Right renal cortex interstitium (tissue), 3 donors: ENCODE results near the gene PCDHB16. TPM values are rescaled to one million over a fixed set of nuclear protein-coding genes. Genes with fewer than 3 reads are reported as not detected.
"Not testable (repeated sequence)": the region's sequence is repeated elsewhere in the genome, so short reads cannot be mapped to it uniquely, and the experiment has no call there.

Experiments used
- DNase-seq, 3 donors: peaks; one replicate each; pipeline ENCODE4 v3.0.0-alpha.2; 2013; ENCODE audit warnings: low read depth in 3 of 3, low spot score in 2 of 3
- polyA plus RNA-seq, 3 donors: library from polyadenylated mRNA; unstranded; fragments of 120-200 nt; gene quantifications; one replicate each; pipeline ENCODE4 v1.2.1, GENCODE V29; 2013; ENCODE audit not compliant: insufficient read length in 3 of 3

The PCDHB16 gene
- polyA plus RNA-seq, result 1 to 10 TPM; 3.6 to 7.2 (median 5.0) TPM

GRCh38 chr5:141182248-141182647 lies at the start of gene PCDHB16:
Gene PCDHB16, plus strand, starts transcription at chr5:141182387. Its CDS starts 173 bp downstream, at chr5:141182560.
- no peak for DNase-seq

- peak in 1 of 3 donors; percentile 8 for DNase-seq
Measured at GRCh38 chr5:141135030-141135717, 47.0 kb upstream of the PCDHB16 start, which contains the start of gene PCDHB5. Gene PCDHB5, plus strand, starts transcription at chr5:141135206. Its CDS starts 229 bp downstream, at chr5:141135435.

- DNase-seq, result no peak
Measured at GRCh38 chr5:141135718-141136266, 46.4 kb upstream of the PCDHB16 start.

- not testable (repeated sequence) for DNase-seq
Measured at GRCh38 chr5:141137346-141137745, 44.8 kb upstream of the PCDHB16 start.

- peak in 1 of 3 donors; percentile 3 for DNase-seq
Measured at GRCh38 chr5:141149812-141150211, 32.4 kb upstream of the PCDHB16 start, which contains the start of gene PCDHB6. Gene PCDHB6, plus strand, starts transcription at chr5:141150057. Its CDS starts 201 bp downstream, at chr5:141150258.

- no peak for DNase-seq
Measured at GRCh38 chr5:141150224-141150992, 31.8 kb upstream of the PCDHB16 start.

GRCh38 chr5:141150993-141151325 lies 31.2 kb upstream of the PCDHB16 start:
- no peak for DNase-seq

- not testable (repeated sequence) for DNase-seq
Measured at GRCh38 chr5:141151632-141152031, 30.6 kb upstream of the PCDHB16 start.

GRCh38 chr5:141152096-141152495 lies 30.1 kb upstream of the PCDHB16 start:
- DNase-seq, result not testable (repeated sequence)

GRCh38 chr5:141155540-141156374 lies 26.4 kb upstream of the PCDHB16 start:
- DNase-seq, result no peak

- DNase-seq, result not testable (repeated sequence)
Measured at GRCh38 chr5:141157356-141157755, 24.8 kb upstream of the PCDHB16 start.

GRCh38 chr5:141157901-141158300 lies 24.3 kb upstream of the PCDHB16 start:
- not testable (repeated sequence) for DNase-seq

- peak in 1 of 3 donors; percentile 35 for DNase-seq
Measured at GRCh38 chr5:141172381-141173204, 9.6 kb upstream of the PCDHB16 start, which contains the start of gene PCDHB7. Gene PCDHB7, plus strand, starts transcription at chr5:141172644. Its CDS starts 192 bp downstream, at chr5:141172836.

- not testable (repeated sequence) for DNase-seq
Measured at GRCh38 chr5:141174291-141175104, 7.7 kb upstream of the PCDHB16 start.

- no peak for DNase-seq
Measured at GRCh38 chr5:141175933-141176332, 6.3 kb upstream of the PCDHB16 start.

GRCh38 chr5:141177577-141178191 lies 4.5 kb upstream of the PCDHB16 start, which contains the start of gene PCDHB8:
Gene PCDHB8, plus strand, starts transcription at chr5:141177790. Its CDS starts 245 bp downstream, at chr5:141178035.
- not testable (repeated sequence) for DNase-seq

GRCh38 chr5:141179371-141179770 lies 2.8 kb upstream of the PCDHB16 start:
- not testable (repeated sequence) for DNase-seq

GRCh38 chr5:141179876-141180275 lies 2.3 kb upstream of the PCDHB16 start:
- DNase-seq, result not testable (repeated sequence)
